HG02970 (cell line): ENCODE measurements around the gene MUS81.
"Not testable (repeated sequence)": the region's sequence is repeated elsewhere in the genome, so short reads cannot be mapped to it uniquely, and the experiment has no call there.

ENCODE experiments used
- ATAC-seq: cut with Tn5 transposase; IDR thresholded peaks from one replicate; pipeline ENCODE4 v1.9.1; 2021; ENCODE audit warnings: mild to moderate bottlenecking, moderate library complexity, moderate number of reproducible peaks; ENCODE audit not compliant: unreplicated experiment, low FRiP score

MUS81 gene

DNA sequence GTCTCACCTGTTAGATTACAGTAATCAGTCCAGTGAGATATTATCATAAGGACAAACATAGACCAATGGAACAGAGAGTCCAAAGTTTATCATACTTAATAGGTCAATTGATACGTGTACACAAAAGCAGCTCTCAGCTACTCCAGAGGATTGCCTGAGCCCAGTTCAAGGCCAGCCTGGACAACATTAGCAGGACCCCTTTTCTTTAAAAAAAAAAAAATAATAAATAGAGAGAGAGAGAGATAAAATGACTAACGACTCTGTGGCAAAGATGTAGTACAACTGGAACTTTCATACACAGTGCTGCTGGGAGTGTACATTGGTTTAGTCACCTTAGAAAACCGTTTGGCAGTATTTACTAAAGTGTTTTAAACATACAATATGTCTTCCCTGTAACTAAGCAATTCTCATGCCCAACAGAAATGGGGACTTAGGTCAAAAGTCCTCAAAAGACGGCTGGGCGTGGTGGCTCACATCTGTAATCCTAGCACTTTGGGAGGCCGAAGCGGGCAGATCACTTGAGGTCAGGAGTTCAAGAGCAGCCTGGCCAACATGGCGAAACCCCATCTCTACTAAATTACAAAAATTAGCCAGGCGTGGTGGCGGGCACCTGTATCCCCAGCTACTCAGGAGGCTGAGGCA is 15.9 kb upstream of the MUS81 start:
- no peak for ATAC-seq

DNA sequence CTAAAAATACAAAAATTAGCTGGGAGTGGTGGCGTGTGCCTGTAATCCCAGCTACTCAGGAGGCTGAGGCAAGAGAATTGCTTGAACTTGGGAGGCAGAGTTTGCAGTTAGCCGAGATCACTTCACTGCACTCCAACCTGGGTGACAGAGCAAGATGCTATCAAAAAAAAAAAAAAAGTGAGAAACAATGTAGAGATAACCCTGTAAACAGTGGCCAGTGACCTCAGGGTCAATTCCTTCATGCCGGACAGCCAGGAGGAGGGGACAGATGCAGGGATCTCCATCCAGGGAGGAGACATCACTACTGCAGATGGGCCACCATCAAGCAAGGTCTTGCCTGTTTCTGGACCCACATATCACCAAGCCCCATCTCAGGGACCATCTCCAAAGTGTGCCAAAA is 12.5 kb upstream of the MUS81 start:
- no peak for ATAC-seq

DNA sequence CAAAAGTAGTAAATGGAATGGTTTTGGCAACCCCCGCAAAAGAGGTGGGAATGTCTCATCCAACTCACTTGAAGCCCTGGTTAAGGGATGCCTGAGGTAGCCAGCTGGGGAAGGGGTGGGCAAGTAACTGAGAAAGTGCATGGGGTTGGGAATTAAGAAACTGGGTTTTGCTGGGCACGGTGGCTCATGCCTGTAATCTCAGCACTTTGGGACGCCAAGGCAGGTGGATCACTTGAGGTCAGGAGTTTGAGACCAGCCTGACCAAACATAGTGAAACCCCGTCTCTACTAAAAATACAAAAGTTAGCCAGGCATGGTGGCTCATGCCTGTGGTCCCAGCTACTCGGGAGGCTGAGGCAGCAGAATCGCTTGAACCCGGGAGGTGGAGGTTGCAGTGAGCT is 11.5 kb upstream of the MUS81 start:
- ATAC-seq, result not testable (repeated sequence)

DNA sequence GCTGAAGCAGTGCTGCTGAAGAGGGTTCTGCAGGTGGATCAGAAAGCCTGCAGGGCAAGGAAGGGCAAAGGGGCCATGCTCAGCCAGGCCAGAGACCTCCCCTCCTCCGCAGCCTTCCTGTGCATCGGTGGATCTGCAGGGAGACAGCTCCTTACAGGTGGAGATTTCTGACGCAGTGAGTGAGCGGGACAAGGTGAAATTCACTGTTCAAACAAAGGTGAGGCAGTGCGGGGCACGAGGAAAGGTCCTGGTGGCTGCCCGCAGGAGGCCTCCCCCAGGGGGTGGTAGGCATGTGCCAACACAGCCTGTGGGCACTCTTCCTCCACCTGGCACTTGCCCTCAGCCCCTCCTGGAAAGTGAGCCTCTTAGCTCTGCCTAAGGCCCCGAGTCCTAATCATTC is 10.9 kb upstream of the MUS81 start:
- no peak for ATAC-seq

- ATAC-seq, result no peak
Measured at GRCh38 chr11:65849771-65850216, 10.4 kb upstream of the MUS81 start.

DNA sequence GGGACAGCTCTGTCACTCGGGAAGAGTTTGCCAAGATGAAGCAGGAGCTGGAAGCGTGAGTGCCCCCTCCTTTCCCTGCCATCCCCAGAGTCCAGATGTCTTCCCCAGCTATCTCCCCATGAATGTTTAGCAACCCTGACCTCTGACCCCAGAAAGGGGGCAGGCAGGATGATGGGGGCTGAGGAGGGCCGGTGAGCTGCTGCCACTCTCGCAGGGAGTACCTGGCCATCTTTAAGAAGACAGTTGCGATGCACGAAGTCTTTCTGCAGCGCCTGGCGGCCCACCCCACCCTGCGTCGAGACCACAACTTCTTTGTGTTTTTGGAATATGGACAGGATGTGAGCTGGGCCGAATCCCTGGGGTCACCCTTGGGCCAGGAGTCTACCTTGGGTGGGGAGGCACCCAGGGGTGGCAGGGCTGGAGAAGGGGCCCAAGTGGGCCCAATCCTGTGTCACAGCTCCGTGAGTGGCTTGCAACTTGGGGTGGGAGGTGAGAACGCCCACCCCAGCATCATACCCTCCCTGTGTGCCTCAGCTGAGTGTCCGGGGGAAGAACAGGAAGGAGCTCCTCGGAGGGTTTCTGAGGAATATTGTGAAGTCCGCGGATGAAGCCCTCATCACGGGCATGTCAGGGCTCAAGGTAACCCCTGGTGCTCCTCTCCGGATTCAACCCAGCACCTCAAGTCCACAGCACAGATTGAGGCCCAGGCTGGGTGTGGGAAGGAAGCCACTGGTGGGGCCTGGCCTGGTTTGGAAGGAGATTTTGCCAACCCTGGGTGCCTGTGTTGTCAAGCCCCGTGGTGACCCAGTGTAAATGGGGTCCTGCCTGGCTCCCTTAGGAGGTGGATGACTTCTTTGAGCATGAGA is 9.8 kb upstream of the MUS81 start:
- ATAC-seq, result no peak

- no peak for ATAC-seq
Measured at GRCh38 chr11:65851083-65851579, 9.1 kb upstream of the MUS81 start.

- no peak for ATAC-seq
Measured at GRCh38 chr11:65851811-65852507, 8.3 kb upstream of the MUS81 start.

GRCh38 chr11:65852508-65853245 is 7.6 kb upstream of the MUS81 start:
- ATAC-seq, result no peak

DNA sequence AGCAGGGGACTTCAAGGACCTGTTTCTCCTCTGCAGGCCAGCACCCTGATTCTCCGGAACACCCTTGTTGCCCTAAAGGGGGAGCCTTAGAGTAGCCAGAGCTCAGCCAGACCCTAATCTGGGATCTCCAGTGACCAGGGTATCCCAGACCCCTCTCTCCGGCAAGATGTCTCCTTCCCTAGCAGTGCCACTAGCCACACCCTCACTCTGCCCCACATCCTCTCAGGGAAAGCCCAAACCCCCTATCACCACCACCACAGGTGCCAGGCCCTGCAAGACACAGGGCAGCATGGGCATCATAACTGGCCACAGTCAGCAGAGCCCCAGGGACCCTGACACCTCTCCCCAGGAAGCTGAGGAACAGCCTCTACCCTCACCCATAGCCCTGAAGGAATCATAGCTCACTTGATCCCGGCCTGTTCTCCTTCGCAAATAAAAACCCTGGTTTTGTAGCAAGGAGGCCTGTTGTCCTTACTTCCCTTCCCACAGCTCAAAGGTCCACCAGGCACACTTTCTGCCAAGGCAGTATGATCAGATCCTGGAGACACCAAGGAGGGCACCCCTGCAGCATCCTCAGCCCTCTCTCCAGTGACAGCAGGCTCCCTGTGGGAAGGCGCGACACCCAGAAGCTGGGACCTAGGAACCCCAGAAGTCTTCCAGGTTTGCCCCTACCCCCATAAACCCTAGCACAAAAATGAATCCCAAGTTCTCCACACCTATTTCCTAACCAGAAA is 6.8 kb upstream of the MUS81 start:
- no peak for ATAC-seq

DNA sequence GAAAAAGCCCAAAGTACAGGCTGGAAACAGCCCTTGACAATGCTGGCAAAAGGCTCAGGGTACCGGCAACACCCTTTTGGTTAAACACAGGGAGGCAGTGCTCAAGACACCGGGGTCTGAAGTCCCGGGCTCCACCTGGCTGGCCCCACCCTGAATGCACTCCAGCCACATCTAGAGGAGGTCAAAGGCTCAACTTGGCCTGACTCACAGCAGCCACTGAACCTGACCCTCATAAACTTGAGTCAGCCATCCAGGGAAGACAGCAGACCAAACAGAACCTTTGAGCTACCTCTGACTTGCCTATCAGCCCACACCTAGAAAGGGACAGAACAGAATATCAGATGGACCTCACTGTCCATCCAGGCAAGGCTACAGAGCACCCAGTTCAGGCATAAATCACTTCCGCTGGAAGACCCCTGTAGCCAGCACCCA is 6.1 kb upstream of the MUS81 start:
- no peak for ATAC-seq

- no peak for ATAC-seq
Measured at GRCh38 chr11:65854852-65855837, 5.1 kb upstream of the MUS81 start.

DNA sequence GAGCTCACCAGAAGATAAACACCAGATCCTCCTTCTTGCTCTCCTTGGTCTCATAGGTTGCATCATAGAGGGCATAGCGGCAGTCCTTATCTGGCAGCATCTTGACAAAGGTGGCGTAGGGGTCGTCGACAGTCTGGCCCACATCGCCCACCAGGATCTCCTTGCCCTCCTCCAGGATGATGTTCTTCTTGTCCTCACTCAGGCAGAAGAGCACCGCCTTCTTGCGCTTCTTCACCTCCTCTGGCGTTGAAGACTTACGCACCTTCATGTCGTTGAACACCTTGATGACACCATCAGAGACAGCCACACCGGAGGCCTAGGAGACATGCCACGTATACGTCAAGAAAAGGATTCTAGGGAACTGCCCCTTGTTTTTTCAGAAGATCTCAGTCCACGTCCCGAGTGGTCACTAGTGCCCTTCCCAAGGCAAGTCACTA is 4.3 kb upstream of the MUS81 start:
- no peak for ATAC-seq

GRCh38 chr11:65856689-65857499 is 3.3 kb upstream of the MUS81 start:
- ATAC-seq, result peak; percentile 26

- ATAC-seq, result peak; percentile 9
Measured at GRCh38 chr11:65857500-65857852, 2.8 kb upstream of the MUS81 start.

DNA sequence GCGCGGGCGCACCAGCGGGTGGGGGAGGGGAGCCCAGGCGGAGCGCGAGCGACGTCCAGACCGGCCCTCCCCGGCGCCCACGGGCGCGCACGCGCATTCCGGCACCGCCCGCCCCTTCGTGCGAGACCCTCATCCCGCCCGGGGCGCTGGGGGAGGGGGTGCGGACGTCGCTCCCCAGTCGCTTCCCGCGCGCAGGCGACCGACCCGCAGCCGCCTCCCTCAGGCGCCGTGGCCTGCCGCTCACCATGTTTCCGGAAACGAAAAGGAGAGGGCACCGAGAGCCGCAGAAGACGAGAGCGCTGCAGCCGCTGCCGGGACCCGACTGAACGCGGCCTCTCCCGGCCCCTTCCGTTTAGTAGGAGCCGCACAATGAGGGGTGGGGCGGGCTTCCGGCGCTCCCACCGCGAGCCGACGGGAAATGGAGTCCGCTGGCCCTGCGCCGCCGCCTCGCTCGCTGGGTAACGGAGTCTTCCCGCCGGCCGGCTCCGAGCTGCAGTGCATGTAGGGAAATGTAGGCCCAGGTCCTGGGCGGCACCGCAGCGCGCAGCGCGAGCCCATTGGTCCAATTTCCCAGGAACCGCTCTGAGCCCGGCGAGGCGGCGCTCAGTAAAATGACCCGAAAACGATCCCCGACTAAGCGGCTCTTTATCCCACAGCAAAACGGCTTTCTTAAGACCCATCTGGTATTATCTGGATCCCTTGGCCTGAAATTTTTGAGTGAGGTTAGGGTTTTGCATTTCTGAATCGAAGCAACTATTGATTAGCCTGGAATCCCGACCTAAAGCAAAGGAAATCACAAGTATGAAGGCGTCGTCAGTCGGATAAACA is 2.2 kb upstream of the MUS81 start, which contains the start of gene CFL1:
Gene CFL1, minus strand, starts transcription at position 328 of the 828 bp plus-strand sequence. Its CDS starts 81 bp downstream, at position 247.
- ATAC-seq, result peak; percentile 50

GRCh38 chr11:65858681-65859087 is 1.5 kb upstream of the MUS81 start:
- ATAC-seq, result no peak
